GOT3 (cell line): ENCODE data around the gene RNF183.
"Not testable (repeated sequence)": the region's sequence is repeated elsewhere in the genome, so short reads cannot be mapped to it uniquely, and the experiment has no call there.

Experiments
- DNase-seq: peaks from one replicate; lab custom pipeline; 2025; ENCODE audit warnings: mixed read lengths; lab: John Stamatoyannopoulos, UW

Gene RNF183

DNA sequence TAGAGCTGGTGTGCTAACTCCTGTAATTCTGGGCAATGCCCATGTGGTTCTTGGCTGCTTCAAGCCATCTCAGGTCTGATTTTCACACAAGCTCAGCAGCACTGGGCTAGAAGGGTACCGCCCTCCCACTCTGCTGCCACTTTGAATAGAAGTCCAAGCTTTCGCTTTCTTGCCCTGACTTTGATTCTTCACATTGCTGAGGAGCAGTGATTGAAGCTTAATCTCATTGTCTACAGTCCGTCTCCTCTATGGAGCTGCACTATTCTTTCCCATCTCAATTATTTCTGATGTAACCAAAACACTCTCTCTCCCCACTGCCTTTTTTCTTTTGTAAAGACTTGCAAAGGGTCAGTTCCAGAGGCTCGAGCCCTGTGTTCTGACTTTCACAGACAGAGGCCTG, 12.9 kb upstream of the RNF183 start:
- DNase-seq = no peak

DNA sequence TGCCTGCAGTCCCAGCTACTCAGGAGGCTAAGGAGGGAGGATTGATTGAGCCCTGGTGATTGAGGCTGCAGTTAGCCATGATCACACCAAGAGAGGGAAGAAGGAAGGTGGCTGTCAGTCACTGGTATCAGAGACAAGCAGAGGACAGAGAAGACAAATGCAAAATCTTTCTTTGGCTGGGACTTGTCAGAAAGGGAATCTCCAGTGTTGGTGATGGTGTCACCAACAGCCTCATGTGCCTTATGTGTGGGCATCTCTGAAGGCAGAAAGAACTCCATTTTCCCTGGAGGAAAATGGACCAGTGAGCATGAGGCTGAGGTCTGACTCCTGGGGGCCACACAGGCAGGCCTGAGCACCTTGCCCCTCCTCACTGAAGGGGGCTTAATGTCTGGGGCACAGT, 12.1 kb upstream of the RNF183 start:
- DNase-seq = no peak

DNA sequence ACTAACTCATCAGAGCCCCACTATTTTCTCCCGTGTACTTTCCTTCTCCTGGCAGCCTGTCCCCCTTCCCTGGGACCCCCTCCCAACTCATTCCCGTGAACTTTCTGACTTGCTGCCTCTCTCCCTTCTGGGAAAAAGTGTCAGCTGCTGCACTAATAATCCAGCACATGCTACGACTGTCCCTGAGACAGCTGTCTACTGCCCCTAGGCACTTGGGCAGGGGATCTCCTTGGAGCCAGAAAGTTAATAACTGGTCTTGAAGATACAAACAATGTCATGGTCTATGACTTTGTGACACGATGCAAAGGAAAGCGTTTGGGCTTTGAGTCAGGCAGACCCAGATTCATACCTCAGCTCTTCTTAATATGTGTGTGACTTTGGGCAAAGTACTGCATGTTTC, 10.1 kb upstream of the RNF183 start:
- DNase-seq = no peak

GRCh38 chr9:113311961-113312360, 8.8 kb upstream of the RNF183 start:
- DNase-seq = no peak

DNA sequence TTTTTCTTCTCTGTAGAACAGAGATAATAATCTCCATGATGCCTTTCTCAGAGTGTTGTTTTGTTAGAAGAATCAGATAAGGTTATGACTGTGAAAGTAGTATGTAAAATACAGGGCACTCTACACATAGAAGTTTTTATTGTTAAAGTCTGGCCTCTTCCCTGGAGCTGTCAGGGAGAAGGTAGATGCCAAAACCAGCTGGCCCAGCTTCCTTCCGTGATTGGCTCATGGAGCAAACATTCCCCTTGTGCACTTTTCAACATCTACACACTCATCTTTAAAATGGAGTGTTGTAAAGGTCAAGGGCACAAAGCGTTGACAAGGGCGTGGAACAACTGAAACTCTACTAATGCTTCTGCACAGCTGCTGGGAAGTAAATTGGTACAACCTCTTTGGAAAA, 7.4 kb upstream of the RNF183 start:
- no peak for DNase-seq

- DNase-seq = no peak
Observed at GRCh38 chr9:113309204-113309813, 6.1 kb upstream of the RNF183 start.

DNA sequence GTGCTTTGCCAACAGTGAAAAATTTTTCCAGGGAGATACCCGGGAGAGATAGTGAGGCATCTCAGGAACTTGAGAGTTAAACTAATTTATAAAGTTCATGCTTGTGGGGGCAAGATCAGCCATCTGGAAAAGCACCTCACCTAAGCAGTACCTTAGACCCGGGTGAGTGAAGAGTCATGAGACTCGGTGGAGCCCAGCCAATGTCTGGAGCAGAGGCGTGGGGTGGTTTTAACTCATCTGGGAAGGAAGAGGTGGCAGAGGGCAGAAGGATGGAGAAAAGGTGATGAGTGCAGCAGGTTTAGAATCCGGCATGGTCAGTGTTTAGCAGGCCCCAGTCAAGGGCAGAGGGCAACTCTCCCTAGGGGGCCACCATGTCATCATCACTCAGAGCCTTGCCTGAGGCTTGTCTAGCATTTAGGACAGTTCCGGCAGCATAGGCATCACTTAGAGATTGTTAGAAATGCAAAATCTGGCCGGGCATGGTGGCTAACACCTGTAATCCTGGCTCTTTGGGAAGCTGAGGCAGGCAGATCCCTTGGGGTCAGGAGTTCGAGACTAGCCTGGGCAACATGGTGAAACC, 4.3 kb upstream of the RNF183 start:
- no peak for DNase-seq

DNA sequence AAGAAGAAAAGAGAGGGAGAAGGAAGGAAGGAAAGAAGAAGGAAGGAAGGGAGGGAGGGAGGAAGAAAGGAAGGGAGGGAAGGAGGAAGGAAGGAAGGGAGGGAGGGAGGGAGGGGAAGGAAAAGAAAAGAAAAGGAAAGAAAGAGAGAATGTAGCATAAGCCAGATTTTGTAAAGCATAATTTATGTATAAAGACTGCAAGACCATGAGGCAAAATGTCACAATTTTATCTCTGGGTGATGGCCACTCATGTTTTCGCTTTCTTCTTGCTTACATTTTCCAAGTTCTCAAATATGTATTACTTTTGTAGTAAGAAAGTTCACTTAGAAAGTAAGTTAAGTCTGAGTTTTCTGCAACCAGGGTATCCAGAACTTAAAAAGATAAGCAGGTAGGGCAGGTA, 3.4 kb upstream of the RNF183 start:
- no peak for DNase-seq

DNA sequence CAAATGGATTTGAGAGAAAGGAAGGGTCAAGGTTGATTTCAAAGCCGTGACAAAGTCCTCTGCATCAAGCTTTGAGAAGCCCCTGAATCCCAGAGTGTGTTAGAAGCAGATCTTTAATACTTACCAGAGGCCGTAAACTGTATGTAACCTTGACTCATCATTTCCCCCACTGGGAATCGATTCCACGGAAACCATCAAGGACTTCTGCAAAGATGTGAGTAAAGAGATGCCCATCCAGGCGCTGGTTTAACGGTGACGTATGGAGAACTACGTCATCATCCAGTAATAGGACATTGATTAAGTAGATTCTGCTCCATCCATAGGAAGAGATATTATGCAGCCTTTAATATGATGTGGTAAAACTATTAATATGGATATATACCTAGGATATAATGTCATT, 1.6 kb downstream of the RNF183 start:
- DNase-seq = no peak

- DNase-seq = no peak
Observed at GRCh38 chr9:113299800-113300292, 3.3 kb downstream of the RNF183 start.

DNA sequence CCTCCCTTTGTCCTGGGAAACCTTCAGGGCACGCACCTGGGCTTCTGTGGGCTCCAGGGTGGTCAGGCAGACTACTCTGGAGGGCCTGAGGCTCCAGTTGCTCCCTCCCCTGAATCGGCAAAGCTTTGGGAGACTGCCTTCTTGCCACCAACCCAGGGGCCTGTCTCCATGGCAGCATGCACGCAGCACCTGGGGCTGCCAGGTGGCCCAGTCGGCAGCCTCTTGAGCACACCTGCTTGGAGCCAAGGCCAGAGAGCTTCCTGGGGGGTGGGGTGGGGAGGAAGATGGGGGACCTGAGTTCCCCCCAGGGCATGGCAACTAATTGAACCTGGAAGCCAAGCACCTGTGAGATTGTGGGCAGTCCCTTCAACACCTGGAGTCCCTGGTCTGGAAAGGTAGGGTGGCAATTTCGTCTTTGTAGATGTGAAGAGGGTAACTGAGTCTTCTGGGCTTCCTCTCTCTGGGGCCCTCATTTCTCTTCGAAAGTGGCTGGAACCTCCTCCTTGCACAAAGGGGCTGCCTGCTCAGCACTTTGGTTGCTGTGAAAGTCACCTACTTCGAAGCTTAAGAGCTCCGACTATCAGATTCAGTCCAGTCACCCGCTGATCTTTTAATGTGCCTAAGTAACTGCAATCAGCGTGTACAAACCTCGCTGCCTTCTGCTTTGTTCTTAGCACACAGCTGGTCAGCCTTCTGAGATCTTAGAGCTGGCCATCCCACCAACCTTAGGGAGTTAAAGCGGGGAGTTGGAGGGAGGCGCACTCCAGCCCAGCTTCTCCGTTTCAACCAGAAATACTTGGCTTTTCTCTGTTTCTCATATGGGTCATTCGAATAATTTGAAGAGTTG, 4.0 kb downstream of the RNF183 start:
- no peak for DNase-seq

DNA sequence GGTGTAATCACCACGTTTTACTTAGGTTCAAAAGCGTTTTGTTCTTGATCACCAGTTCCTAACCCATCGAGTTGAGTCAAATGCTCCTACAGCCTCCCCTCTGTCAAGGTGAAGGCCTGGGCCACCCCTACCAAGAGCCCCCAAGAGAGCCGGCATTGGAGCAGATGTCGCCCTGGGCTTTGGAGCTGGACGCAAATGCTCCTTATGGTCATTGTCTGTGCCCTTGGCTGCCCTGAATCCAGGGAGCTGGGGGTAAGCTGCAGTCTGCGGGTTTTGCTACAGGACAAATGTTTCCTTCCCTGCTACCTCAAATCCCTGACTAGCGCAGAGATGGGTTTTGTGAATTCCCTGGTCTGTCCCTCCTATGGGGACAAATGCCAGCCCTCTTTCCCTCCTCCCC, 4.9 kb downstream of the RNF183 start:
- DNase-seq = no peak

DNA sequence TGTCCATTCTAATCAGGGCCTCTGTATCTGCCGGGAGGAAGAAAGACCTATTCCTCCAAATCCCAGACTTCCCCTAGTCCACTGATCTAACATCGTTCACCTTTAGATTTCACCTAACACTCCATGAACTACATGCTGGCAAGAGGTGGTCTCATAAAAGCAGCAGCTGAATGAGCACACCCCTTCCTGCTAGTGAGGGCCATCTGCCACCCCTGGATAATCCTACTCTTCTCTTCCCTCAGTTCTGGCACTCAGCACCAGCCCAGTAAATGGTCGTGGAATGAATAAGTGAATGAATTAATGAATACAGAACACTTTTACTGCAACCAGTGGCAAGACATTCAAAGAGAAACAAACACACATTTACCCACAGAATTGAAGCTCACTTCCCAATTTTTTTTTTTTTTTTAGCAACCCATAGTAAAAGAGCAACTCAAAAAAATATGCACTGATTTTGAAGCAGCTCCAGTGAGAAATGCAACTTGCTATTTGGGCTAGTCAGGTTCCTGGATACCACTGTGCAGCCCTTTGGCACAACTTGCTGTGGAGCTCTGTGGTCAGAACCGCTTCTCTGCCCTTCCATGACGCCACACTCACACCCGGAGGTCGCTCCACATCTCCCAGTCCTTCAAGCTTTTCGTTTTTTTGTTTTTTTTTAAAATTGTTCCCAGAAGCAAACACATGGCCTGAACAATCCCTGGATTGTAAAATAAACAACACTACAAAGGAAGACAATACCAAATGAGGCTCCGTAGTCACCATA, 6.2 kb downstream of the RNF183 start:
- DNase-seq = no peak

DNA sequence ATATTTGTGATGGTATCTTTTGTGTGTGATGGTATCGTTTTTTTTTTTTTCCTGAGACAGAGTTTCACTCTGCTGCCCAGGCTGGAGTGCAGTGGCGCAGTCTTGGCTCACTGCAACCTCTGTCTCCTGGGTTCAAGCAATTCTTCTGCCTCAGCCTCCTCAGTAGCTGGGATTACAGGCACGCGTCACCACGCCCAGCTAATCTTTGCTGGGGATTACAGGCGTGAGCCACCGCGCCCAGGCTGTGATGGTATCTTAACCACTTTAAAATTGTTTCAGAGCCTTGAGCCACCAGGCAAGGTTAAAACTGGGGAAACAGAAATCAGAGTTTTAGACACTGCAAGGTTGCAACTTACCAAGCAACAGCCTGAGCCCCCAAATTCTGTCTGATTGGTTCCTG, 6.9 kb downstream of the RNF183 start:
- DNase-seq = not testable (repeated sequence)

GRCh38 chr9:113293285-113293878, 9.8 kb downstream of the RNF183 start:
- no peak for DNase-seq

DNA sequence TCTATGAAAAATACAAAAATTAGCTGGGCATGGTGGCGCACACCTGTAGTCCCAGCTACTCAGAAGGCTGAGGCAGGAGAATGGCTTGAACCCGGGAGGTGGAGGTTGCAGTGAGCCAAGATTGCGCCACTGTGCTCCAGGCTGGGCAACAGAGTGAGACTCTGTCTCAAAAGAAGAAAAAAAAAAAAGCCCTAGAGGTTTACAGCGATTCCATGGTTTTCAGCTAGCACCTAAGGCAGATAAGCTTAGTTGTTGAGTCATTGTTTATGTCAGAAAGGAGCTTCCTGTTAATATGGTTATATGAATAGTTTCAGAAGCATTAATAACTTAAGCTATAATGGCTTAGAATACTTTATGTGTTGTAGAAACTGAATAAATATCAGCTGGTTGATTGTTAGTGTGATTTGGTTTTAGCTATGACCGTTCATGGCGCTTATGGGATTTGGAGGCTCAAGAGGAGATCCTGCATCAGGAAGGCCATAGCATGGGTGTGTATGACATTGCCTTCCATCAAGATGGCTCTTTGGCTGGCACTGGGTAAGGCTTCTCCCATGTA, 13.0 kb downstream of the RNF183 start:
- DNase-seq = no peak

GRCh38 chr9:113289091-113289490, 14.1 kb downstream of the RNF183 start:
- DNase-seq = no peak

DNA sequence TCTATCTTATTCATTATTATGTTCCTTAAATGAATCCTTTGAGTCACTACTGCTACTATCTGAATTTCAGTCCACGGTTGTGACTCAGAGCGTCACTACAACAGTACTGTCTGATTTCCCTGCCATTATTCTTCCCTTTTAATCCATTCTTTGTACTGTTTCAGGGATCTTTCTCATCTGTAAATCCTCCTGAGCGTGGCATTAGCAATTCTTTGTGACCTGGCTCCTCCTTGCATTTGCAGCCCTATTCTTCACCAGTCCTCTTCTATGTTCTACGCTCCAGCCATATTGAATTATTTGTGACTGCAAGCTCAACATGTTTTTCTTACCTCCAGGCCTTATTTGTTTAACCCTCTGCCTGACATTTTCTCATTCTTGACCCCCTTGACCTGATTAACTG, 21.8 kb downstream of the RNF183 start:
- no peak for DNase-seq

DNA sequence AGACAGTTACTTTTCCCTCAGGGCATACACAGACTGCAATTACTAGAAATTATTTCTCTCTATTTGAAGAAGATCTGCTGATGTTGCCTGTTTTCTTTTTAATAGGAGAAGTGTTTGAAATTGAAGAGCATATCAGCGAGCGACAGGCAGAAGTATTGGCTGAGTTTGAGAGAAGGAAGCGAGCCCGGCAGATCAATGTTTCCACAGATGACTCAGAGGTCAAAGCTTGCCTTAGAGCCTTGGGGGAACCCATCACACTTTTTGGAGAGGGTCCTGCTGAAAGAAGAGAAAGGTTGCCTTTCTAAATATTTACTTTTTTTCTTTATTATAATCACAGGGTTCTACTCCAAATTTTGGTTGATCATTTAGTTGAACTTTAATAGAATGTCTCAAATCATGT, 24.3 kb downstream of the RNF183 start:
- no peak for DNase-seq

DNA sequence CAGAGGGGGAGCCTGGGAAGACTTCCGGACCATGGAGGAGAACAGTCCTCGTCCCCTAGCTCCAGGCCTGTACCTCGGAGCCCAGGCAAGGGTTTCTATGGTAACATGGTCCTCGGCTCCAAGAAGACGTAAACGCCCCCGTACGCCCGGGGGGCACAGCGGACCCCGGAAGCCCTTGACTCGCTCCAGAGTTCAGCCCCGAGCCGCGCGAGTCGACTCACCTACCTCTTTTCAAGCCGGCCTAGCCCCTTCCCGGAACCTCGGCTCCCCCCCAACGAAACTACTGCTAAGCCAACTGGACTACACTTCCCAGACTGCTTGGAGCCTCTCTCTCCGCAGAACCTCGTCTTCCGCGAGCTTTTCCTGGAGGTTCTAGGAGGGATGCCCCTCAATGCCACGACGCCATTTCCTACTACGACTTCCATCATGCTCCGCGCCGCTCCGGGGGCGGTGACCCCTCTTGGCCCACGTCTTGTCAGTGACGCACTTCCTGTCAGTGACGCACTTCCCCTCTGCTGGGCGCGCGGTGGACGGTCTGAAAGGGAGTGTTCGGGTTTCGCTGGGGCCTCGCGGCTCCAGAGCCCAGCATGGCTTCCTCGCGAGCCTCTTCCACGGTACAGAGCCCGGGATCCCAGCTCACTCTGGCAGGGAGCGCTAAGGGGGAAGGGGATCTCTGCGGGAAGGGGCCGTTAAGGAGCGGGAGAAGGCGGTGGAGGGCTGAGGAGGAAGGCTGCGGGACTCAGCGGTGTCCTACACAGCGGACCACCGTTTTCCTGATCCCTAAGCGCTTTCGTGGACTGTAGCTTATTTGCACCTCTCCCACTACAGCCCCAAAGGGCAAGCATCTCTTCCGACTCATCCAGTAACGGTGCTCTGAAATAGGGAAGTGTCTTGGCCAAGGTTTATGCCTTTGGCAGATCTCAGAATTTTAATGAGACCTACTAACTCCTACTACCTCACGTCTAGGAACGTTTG, 27.7 kb downstream of the RNF183 start, which contains the start of the genes CDC26 and PRPF4:
TSS of gene CDC26 (minus strand) at position 416 of the 975 bp plus-strand sequence. CDS start 3,065 bp downstream, outside the sequence.
TSS of gene PRPF4 (plus strand) at position 502 of the 975 bp plus-strand sequence. CDS start at position 588, 86 bp downstream.
- peak; percentile 55 for DNase-seq
